Body of pancreas (tissue), 4 donors: ENCODE data around the gene SLC38A8. TPM values are rescaled to one million over a fixed set of nuclear protein-coding genes. Genes with fewer than 3 reads are reported as not detected.

Source experiments
- ATAC-seq: fragments of 150-250 bp; one replicate; pipeline ENCODE4 v1.9.1; 2016
- DNase-seq, 4 donors: peaks; one replicate each; pipeline ENCODE4 v3.0.0-alpha.2; 2019
- H3K27ac ChIP-seq, 4 donors: fragments of 200-600 bp; sonication (generic); 1 replicate in 3 of 4; 2 replicates in 1 of 4; pipeline versions ENCODE4 v1.5.1 to v1.6.1; 2016 to 2019; ENCODE audit warnings: mild to moderate bottlenecking in 1 of 4, mixed read lengths in 1 of 4, moderate library complexity in 1 of 4
- H3K27me3 ChIP-seq, 2 donors: fragments of 200-600 bp; sonication (generic); one replicate each; pipeline ENCODE4 v1.6.0; 2016; ENCODE audit warnings: mild to moderate bottlenecking in 1 of 2
- H3K36me3 ChIP-seq, 2 donors: fragments of 200-600 bp; sonication (generic); replicated peaks in 1 of 2; 2 replicates each; pipeline ENCODE4 v1.5.1; 2016; ENCODE audit warnings: low read depth in 2 of 2; ENCODE audit not compliant: insufficient read depth in 1 of 2
- H3K4me1 ChIP-seq: fragments of 200-600 bp; sonication (generic); one replicate; pipeline ENCODE4 v1.6.0; 2016
- H3K4me3 ChIP-seq, 2 donors: fragments of 200-600 bp; sonication (generic); 1 replicate in 1 of 2; 2 replicates in 1 of 2; pipeline ENCODE4 v1.5.1; 2016 to 2019
- H3K9me3 ChIP-seq, 3 donors: fragments of 200-600 bp; sonication (generic); 1 replicate in 2 of 3; 2 replicates in 1 of 3; pipeline ENCODE4 v1.5.1; 2016
- POLR2A ChIP-seq, 3 donors: fragments of 450-650 bp; IDR thresholded peaks; one replicate each; pipeline ENCODE4 v1.6.1; 2016; ENCODE audit warnings: antibody characterized with exemption in 3 of 3, mild to moderate bottlenecking in 2 of 3
- WGBS, 2 donors: methylation state at CpG; one replicate each; pipeline ENCODE4 v1.1.5; 2017; 5-methylcytosine and 5-hydroxymethylcytosine counted together
- intact Hi-C: fragments of 100-400 bp; cut with DNase I; formaldehyde crosslinking; loops from one replicate; pipeline ENCODE4 v1.15.1; 2023
- total RNA-seq, 2 donors: library from RNA; depleted of rRNA; stranded (reverse); fragments of >200 nt; gene quantifications; one replicate each; pipeline ENCODE4 v1.1.0, GENCODE V29; 2016
- TF ChIP-seq, protein P1 (sequence below), 7 experiments: fragments of 450-650 bp in 4 of 7; fragments of 200-600 bp in 3 of 7; sonication (generic) in 3 of 7; IDR thresholded peaks; one replicate each; pipeline ENCODE4 v1.5.1; 2016 to 2019; ENCODE audit warnings: antibody characterized with exemption in 7 of 7

The SLC38A8 gene
- total RNA-seq, 2 donors from 2014 or later, result not detected

DNA sequence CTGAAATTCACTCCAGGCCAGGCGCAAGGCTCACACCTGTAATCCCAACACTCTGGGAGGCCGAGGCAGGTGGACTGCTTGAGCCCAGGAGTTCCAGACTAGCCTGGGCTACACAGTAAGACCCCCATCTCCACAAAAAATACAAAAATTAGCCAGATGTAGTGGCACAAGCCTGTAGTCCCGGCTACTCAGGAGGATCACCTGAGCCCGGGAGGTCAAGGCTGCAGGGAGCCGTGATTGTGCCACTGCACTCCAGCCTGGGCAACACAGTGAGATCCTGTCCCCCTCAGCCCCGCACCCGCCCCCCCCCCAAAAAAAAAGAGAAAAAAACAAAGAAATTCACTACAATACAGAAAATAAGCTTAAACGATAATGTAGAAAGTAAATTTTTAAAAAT lies 42.7 kb upstream of the SLC38A8 start:
- Histone ChIP-seq H3K27ac (no peak overlapping the region), H3K27me3 (no peaks in the 10 kb centered on the region), H3K36me3 (peaks cover 0 to 25% of the 10 kb centered on the region in 2 donors), H3K9me3 (no peaks in the 10 kb centered on the region), H3K4me3 (no peak overlapping the region), H3K4me1 (no peaks in the 10 kb centered on the region)
- WGBS, 2 donors, result 67 to 79% methylated on average over 7 to 8 of the region's 8 CpGs
- DNase-seq (no peak), ATAC-seq (no peak)
- intact Hi-C loops, result loop anchor here (10.0 kb wide), 1 partner anchor 100 kb away; the partner anchor contains the start of gene TAF1C
- TF ChIP-seq, protein P1, sequence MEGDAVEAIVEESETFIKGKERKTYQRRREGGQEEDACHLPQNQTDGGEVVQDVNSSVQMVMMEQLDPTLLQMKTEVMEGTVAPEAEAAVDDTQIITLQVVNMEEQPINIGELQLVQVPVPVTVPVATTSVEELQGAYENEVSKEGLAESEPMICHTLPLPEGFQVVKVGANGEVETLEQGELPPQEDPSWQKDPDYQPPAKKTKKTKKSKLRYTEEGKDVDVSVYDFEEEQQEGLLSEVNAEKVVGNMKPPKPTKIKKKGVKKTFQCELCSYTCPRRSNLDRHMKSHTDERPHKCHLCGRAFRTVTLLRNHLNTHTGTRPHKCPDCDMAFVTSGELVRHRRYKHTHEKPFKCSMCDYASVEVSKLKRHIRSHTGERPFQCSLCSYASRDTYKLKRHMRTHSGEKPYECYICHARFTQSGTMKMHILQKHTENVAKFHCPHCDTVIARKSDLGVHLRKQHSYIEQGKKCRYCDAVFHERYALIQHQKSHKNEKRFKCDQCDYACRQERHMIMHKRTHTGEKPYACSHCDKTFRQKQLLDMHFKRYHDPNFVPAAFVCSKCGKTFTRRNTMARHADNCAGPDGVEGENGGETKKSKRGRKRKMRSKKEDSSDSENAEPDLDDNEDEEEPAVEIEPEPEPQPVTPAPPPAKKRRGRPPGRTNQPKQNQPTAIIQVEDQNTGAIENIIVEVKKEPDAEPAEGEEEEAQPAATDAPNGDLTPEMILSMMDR (IDR thresholded peaks at IDR 0.05), result no peak
- no peak for TF ChIP-seq POLR2A (IDR thresholded peaks at IDR 0.05)

DNA sequence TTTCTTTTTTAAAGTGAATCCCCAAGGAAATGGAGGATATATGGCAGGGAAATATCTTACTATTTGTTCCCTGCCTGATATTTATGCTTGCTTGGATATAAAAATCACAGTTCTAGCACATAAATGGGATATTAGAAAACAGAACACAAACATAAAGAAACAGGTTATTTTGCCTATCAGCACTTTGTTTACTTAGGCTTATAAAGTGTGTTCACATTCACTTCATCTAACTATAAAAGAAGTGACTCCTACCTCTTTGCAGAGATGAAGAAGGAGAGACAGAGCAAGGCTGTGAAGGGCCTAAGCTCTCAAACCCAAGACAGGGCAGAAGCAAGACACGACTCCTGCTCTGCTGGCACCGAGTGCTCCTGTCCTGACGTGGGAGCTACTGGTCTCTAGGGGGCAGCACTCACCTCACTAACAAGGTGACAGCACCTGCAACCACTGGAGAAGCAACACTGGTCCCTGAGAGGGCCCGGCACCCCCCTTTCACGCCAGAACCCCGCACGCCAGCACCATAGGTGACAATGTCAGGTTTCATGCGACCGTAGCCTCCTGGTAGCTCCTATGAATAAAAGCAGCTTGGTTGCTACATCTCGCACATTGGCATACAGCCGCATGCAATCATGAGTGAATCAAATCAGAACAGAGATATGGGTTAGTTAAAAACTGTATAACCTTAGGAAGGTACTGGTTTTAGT lies 42.1 kb upstream of the SLC38A8 start:
- Histone ChIP-seq H3K36me3 (peaks cover 0 to 22% of the 10 kb centered on the region in 2 donors), H3K27me3 (no peaks in the 10 kb centered on the region), H3K4me3 (no peak overlapping the region), H3K9me3 (no peaks in the 10 kb centered on the region), H3K27ac (no peak overlapping the region), H3K4me1 (no peaks in the 10 kb centered on the region)
- intact Hi-C loops, result loop anchor here (10.0 kb wide), 1 partner anchor 100 kb away; the partner anchor contains the start of gene TAF1C
- ATAC-seq, result peak; percentile 79
- peak; percentile 72 to 82 (median 76) for DNase-seq
- TF ChIP-seq POLR2A (IDR thresholded peaks at IDR 0.05), result no peak
- TF ChIP-seq, protein P1 (IDR thresholded peaks at IDR 0.05), result peak; percentile 48 to 72 (median 65)
- 44 to 59% methylated on average over 8 to 11 of the region's 11 CpGs for WGBS, 2 donors

DNA sequence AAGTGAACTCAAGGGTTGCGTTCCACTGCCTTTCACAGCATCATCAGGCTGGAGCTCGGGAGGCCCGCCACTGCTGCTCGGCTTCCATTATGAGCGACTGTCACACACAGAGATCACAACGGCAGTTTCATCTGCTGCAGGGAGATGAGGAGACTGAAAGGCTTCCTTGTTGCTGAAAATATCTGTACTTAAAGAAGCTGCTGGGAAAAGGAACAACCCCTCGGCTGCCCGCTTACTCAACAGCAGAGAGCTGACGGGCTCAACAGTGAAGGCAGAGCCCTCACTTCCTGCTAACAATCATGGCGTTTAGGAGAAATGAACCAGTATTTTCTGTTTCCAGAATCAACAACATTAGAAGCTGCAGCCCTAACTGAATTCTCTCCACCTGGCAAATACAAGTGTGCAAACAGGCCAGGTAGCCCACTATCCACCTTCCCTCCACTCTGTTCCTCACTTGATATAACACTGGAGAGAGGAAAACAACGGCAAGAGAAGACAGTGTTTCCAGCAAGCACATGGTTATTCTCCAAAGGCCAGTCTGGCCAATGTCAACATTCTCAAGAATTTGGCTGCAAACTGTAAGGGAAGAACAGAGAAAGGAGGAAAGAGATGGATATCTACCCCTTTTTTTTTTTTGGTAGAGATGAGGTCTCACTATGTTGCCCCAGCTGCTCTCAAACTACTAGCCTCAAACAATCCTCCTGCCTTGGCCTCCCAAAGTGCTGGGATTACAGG lies 40.4 kb upstream of the SLC38A8 start:
- no peak overlapping the region for H3K27ac ChIP-seq
- no peaks in the 10 kb centered on the region for H3K9me3 ChIP-seq
- intact Hi-C loops, result loop anchor here (10.0 kb wide), 1 partner anchor 102 kb away; the partner anchor contains the start of gene TAF1C
- WGBS, 2 donors, result 78 to 82% methylated on average over 11 of the region's 11 CpGs
- TF ChIP-seq, protein P1 (IDR thresholded peaks at IDR 0.05), result no peak
- TF ChIP-seq POLR2A (IDR thresholded peaks at IDR 0.05), result no peak
- H3K4me3 ChIP-seq, result no peak overlapping the region
- no peak for ATAC-seq
- H3K4me1 ChIP-seq, result no peaks in the 10 kb centered on the region
- peaks cover 0 to 19% of the 10 kb centered on the region in 2 donors for H3K36me3 ChIP-seq
- DNase-seq, result no peak
- H3K27me3 ChIP-seq, result no peaks in the 10 kb centered on the region

DNA sequence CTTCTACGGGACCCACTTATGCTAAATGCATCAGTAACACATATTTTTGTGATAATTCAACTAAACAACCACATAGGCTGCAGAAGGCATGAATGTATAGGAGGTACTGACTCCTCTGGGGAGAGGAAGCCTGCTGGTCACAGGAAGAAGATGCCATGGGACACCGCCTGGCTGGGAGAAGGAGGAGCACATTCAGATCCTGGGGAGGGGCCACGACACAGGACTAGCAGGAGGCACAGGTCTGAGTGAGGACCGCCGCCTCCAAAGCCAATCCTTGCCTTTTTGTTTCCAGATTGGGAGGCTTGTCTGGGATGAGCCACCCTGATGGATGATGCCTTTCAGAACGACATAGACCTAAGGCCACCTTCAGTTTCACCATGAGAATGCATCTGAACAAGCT lies 39.5 kb upstream of the SLC38A8 start:
- intact Hi-C loops, result loop anchor here (10.0 kb wide), 1 partner anchor 103 kb away; the partner anchor contains the start of gene TAF1C

More for the DNA sequence above, 39.5 kb upstream of the SLC38A8 start:
- peaks cover 0 to 19% of the 10 kb centered on the region in 2 donors for H3K36me3 ChIP-seq
- no peak for DNase-seq
- no peak for ATAC-seq
- H3K9me3 ChIP-seq, result no peaks in the 10 kb centered on the region
- no peak for TF ChIP-seq POLR2A (IDR thresholded peaks at IDR 0.05)
- TF ChIP-seq, protein P1 (IDR thresholded peaks at IDR 0.05), result no peak
- no peaks in the 10 kb centered on the region for H3K4me1 ChIP-seq
- 83 to 93% methylated on average over 6 of the region's 6 CpGs for WGBS, 2 donors
- no peak overlapping the region for H3K27ac ChIP-seq
- H3K4me3 ChIP-seq, result no peak overlapping the region
- no peaks in the 10 kb centered on the region for H3K27me3 ChIP-seq
